Hematopoietic multipotent progenitor cell treated with erythropoietin and hydrocortisone succinate and interleukin-3 and kit ligand, for 4 days (in vitro differentiated cells): ENCODE data around the gene RTN4RL1.

Source experiments
- DNase-seq: peaks from one replicate; pipeline ENCODE4 v3.0.0-alpha.2; 2015

The RTN4RL1 gene

DNA sequence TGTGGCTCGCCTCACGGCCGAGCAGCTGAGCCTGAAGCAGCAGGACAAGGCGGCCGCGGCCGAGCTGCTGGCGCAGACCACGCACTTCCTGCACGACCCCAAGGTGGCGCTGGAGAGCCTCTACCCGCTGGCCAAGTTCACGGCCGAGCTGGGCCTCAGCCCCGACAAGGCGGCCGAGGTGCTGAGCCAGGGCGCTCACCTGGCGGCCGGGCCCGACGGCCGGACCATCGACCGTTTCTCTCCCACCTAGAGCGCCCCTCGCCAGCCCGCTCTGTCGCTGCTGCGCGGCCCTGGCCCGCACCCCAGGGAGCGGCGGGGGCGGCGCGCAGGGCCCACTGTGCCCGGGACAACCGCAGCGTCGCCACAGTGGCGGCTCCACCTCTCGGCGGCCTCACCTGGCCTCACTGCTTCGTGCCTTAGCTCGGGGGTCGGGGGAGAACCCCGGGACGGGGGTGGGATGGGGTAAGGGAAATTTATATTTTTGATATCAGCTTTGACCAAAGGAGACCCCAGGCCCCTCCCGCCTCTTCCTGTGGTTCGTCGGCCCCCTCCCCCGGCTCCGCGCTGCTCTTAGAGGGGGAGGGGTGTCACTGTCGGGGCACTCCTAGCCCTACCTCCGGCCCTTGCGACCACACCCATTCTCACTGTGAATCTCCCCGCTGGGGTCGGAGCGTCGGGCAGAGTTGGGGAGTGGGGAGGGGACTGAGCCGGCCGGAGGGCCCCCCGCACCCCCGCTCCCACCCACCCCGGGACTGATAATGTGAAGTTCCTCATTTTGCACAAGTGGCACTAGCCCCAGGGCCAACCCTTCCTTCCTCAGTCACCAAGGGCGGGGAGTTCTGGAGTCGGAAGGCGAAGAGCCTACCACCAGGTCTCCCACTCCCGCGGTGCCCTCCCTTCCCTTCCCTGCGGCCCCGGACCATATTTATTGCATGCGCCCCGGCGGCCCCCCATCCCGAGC, 33.7 kb upstream of the RTN4RL1 start:
- DNase-seq, result peak; percentile 94

- DNase-seq, result peak; percentile 34
Observed at GRCh38 chr17:2057760-2058585, 32.8 kb upstream of the RTN4RL1 start.

GRCh38 chr17:2057175-2057759, 32.1 kb upstream of the RTN4RL1 start:
- peak; percentile 30 for DNase-seq

DNA sequence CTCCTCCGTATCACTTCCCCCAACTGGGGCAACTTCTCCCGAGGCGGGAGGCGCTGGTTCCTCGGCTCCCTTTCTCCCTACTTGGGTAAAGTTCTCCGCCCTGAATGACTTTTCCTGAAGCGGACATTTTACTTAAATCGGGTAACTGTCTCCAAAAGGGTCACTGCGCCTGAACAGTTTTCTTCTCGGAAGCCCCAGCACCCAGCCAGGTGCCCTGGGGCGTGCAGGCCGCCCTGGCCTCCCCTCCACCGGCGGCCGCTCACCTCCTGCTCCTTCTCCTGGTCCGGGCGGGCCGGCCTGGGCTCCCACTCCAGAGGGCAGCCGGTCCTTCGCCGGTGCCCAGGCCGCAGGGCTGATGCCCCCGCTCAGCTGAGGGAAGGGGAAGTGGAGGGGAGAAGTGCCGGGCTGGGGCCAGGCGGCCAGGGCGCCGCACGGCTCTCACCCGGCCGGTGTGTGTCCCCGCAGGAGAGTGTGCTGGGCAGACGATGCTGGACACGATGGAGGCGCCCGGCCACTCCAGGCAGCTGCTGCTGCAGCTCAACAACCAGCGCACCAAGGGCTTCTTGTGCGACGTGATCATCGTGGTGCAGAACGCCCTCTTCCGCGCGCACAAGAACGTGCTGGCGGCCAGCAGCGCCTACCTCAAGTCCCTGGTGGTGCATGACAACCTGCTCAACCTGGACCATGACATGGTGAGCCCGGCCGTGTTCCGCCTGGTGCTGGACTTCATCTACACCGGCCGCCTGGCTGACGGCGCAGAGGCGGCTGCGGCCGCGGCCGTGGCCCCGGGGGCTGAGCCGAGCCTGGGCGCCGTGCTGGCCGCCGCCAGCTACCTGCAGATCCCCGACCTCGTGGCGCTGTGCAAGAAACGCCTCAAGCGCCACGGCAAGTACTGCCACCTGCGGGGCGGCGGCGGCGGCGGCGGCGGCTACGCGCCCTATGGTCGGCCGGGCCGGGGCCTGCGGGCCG, 31.4 kb upstream of the RTN4RL1 start:
- peak; percentile 54 for DNase-seq

- no peak for DNase-seq
Observed at GRCh38 chr17:2055292-2056205, 30.4 kb upstream of the RTN4RL1 start.

DNA sequence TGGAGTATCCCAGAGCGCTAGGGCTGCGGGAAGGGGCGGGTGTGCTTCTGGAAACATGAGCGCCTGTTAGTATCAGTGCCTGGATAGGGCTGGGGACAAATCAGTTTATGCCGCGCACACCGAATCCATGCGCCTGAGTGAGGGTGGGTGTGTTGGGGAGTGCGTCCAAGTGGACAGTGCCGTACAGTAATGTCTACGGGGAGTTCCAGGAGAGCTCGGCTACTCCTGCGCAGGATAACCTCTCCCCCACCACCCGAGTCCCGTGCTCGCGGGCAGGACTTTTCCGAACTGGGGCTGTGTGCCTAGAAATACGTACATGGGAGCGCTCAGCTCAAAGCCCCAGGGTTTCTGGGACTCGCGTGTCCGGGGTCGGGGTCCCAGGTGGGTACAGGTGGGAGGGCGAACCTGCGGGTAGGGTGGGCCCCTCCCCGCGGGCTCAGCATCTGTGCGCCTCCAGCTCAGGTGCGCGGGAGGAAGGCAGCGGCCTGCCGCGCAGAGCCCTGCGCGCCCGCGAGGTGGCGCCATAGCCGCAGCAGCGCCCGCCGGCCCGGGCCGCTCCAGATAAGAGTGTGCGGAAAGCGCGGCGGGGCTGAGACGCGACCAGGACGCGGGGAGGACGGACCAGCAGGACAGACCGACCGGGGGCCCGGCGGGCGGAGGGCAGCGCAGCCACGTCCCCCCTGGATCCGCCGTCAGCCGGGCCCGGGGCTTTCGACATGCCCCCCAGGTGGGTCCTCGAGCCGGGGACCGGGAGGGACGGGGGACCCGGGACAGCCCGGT, 29.6 kb upstream of the RTN4RL1 start, which contains the start of gene HIC1:
HIC1 (plus strand) TSS at position 592 of the 780 bp plus-strand sequence. CDS start 1,588 bp downstream, outside the sequence.
- peak; percentile 82 for DNase-seq

GRCh38 chr17:2054262-2054511, 29.1 kb upstream of the RTN4RL1 start:
- no peak for DNase-seq

GRCh38 chr17:2053380-2054261, 28.5 kb upstream of the RTN4RL1 start:
- peak; percentile 83 for DNase-seq

DNA sequence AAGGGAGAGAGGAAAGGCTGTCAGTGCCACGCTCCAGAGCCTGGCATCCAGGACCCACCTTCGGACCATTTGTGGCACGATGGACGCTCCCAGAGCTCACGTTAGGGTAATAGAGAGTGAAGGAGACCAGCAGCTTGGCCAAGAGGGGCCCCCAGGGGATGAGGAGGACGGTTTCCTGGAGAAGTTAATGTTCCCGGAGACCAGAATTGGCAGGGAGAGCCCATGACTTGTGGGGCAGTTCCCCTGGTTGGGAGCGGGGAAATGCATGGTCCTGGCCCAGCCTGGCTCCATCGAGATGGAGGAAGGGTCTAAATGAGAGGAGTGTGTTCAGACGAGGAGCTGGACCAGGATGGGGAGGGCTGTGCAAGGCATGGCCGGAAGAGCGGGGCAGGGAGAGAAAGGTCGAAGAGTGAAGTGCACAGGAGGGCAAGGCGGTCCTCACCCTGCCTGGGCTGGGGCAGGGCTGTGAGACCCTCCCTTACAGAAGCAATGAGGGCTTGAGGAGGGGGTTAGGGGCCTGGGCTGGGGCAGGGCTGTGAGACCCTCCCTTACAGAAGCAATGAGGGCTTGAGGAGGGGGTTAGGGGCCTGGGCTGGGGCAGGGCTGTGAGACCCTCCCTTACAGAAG, 26.9 kb upstream of the RTN4RL1 start:
- no peak for DNase-seq

DNA sequence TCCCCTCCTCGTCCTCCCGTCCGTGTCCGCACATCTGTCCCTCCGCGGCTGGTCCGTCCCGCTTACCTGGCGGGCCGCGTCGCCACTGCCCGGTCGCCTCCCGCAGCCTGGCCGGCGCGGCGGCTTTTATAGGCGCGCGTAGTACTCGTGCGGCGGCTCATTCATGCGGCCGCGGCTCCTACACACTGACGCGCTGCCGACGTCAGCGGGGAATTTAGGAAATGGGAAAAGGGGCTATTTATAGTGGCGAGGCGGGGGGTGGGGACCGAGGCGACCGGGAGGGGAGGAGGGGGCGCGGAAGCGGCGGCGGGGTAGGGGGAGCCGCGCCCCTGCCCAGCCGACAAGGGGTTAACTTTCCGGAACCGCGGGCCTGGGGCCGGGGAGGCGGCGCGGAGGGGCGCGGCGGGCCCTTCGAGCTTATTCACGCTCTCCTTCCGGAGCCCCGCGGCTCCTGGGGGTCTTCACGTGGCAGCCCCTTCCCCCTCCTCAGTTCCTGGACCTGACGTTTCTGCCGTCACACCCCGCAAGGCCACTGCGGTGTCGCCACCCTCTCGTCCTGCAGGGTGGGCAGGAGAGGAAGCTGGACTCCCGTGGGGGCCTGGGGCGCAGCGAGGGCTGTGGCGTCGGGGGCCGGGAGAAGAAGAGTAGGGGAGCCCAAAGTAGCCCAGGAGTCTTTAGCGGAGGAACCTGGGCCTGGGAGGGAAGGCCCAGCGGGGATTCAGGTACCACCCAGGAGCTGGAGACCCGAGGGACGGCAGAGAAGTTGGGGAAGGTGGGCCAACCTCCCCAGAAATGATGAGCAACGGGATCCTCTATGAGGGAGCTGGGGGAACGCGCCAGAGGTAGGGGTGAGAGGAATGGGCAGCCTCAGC, 26.2 kb upstream of the RTN4RL1 start:
- peak; percentile 40 for DNase-seq

GRCh38 chr17:2050300-2051060, 25.3 kb upstream of the RTN4RL1 start:
- DNase-seq, result peak; percentile 75

DNA sequence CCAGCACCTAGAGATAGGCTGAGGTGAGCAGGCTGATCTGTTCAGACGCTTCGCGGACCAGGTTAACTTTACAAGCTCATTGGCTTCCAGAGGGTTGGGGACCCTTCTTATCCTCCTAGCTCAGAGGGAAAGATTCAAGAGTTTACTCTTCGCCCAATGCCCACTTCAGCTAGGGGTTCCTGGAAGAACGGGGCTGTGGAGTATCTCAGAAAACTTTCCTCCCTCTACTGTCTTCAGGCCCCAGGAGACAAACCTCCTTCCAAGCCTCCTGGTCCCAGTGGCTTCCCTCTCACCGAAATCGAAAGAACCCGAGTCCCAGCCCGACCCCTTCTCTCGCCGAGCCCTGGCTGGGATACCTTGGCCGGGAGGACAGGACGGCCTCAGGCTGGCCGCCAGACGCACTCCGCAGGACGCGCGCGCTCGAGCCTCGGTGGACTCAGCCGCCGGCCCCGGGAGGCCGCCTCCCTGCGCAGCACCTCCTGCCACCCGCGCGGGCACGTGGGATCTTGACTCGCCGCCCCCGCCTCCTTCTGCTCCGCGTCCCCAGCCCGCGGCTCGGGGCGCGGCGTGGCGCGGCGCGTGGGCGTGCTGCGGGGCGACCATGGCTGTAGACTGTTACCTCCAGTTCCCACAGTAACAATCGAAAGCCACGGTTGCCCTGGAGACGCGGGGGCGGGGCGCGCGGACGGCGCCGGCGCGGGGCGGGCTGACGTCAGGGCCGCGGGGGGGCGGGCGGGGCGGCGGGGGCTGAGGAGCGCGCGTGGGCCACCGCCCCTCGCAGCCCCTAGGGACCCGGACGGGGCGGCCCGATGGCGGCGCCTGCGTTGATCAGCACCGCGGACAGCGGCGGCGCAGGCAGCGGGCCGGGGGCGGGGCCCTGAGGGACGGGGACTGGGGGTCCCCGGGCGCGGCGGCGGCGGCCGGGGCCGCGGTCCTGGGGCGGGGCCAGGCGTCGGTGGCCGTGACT, 24.5 kb upstream of the RTN4RL1 start:
- DNase-seq, result peak; percentile 87

DNA sequence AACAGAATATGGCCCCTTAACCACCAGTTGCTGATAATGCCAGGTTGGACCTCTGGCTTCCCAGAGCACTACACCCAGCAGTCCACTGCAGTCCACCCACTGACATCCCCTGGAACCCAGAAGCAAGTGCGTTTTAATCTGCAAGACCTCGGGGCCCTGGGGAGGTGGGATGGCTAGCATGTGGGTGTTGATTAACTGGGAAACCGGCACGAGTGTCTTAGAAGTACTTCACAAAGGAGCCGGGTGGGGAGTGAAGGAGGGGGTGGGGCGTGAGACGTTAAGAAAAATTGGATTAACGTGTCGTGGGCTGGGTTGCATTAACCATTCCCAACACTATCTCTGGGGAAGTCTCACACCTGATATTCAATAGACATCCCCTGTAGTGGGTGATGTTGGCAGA, 23.7 kb upstream of the RTN4RL1 start:
- no peak for DNase-seq

- no peak for DNase-seq
Observed at GRCh38 chr17:2047590-2047989, 22.5 kb upstream of the RTN4RL1 start.

DNA sequence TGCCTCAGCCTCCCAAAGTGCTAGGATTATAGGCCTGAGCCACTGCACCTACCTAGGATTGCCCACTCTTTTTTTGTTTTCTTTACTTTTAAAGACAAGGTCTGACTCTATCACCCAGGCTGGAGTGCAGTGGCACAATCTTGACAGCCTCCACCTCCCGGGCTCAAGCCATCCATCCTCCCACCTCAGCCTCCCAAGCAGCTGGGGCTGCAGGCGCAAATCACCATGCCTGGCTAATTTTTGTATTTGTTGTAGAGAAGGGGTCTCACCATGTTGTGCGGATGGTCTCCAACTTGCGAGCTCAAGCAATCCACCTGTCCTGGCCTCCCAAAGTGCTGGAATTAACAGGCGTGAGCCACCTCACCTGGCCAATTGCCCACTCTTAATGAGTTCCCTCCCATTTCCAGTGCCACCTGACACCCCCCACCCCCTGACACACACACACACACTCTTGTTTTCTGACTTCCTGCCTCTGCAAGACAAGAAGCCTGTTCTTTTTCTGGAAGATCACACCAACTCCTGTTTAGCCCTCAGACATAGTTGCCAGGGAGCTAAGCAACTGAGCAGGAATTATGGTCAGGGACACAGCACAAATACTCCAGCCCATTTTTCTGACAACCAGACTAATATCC, 19.2 kb upstream of the RTN4RL1 start:
- no peak for DNase-seq
